Measurements from ENCODE around the gene CLCN7.

Gene CLCN7

GRCh38 chr16:1395444-1396031, 79.3 kb downstream of the CLCN7 start:
- DNase-seq, result no peak

Data from SHP77 treated with DMSO at 0.1 percent for 48 hours (cell line).